Measurements from ENCODE around the gene LMTK2. TPM values are rescaled to one million over a fixed set of nuclear protein-coding genes. Genes with fewer than 3 reads are reported as not detected.

The LMTK2 gene
- total RNA-seq, 2 experiments from 2014 or later = 10.2 TPM

- Mint-ChIP-seq H3K4me1 (ENCODE audit: low read depth) (peaks cover 9% of the 10 kb centered on the region), H3K27ac (no peak overlapping the region), H3K36me3 (ENCODE audit: low read depth) (peaks cover 12% of the 10 kb centered on the region), H3K9me3 (ENCODE audit: insufficient read depth) (no peaks in the 10 kb centered on the region), H3K27me3 (ENCODE audit: low read depth) (no peaks in the 10 kb centered on the region), H3K4me3 (no peak overlapping the region)
- ATAC-seq = no peak
- DNase-seq = no peak
- ChIA-PET CTCF (no interaction called here), POLR2A (interaction anchor here (0.7 kb wide), 1 partner anchor 13 kb away, joined by 3 read pairs; no protein-coding TSS in a partner anchor)
These were observed 115.2 kb downstream of the LMTK2 start for GRCh38 chr7:98221611-98222532.

- Mint-ChIP-seq H3K36me3 (ENCODE audit: low read depth) (peaks cover 12% of the 10 kb centered on the region), H3K27ac (no peak overlapping the region), H3K4me1 (ENCODE audit: low read depth) (peaks cover 9% of the 10 kb centered on the region), H3K9me3 (ENCODE audit: insufficient read depth) (no peaks in the 10 kb centered on the region), H3K27me3 (ENCODE audit: low read depth) (no peaks in the 10 kb centered on the region), H3K4me3 (no peak overlapping the region)
- POLR2A ChIA-PET = interaction anchor here (0.7 kb wide), 1 partner anchor 12 kb away, joined by 3 read pairs; no protein-coding TSS in a partner anchor
- DNase-seq = no peak
- CTCF ChIA-PET = no interaction called here
- no peak for ATAC-seq
These were observed 116.0 kb downstream of the LMTK2 start for GRCh38 chr7:98222533-98223195.

GRCh38 chr7:98223351-98223897 lies 116.8 kb downstream of the LMTK2 start:
- ATAC-seq (no peak), DNase-seq (no peak)
- ChIA-PET POLR2A (no interaction called here), CTCF (no interaction called here)
- Mint-ChIP-seq H3K9me3 (ENCODE audit: insufficient read depth) (no peaks in the 10 kb centered on the region), H3K36me3 (ENCODE audit: low read depth) (peaks cover 14% of the 10 kb centered on the region), H3K27me3 (ENCODE audit: low read depth) (no peaks in the 10 kb centered on the region), H3K27ac (no peak overlapping the region), H3K4me3 (no peak overlapping the region), H3K4me1 (ENCODE audit: low read depth) (peaks cover 5% of the 10 kb centered on the region)

- Mint-ChIP-seq H3K9me3 (ENCODE audit: insufficient read depth) (no peaks in the 10 kb centered on the region), H3K27ac (no peak overlapping the region), H3K27me3 (ENCODE audit: low read depth) (no peaks in the 10 kb centered on the region), H3K36me3 (ENCODE audit: low read depth) (peaks cover 13% of the 10 kb centered on the region), H3K4me3 (no peak overlapping the region), H3K4me1 (ENCODE audit: low read depth) (peaks cover 4% of the 10 kb centered on the region)
- ATAC-seq (no peak), DNase-seq (no peak)
- CTCF ChIA-PET = no interaction called here
- POLR2A ChIA-PET = no interaction called here
These were observed 117.4 kb downstream of the LMTK2 start for GRCh38 chr7:98223898-98224700.

- no peak overlapping the region for H3K4me3 Mint-ChIP-seq
- ChIA-PET POLR2A (no interaction called here), CTCF (no interaction called here)
- DNase-seq (no peak), ATAC-seq (no peak)
- H3K27ac Mint-ChIP-seq = no peak overlapping the region
- H3K9me3 Mint-ChIP-seq (ENCODE audit: insufficient read depth) = no peaks in the 10 kb centered on the region
- no peaks in the 10 kb centered on the region for H3K27me3 Mint-ChIP-seq (ENCODE audit: low read depth)
- peaks cover 12% of the 10 kb centered on the region for H3K36me3 Mint-ChIP-seq (ENCODE audit: low read depth)
- peaks cover 4% of the 10 kb centered on the region for H3K4me1 Mint-ChIP-seq (ENCODE audit: low read depth)
These were observed 118.1 kb downstream of the LMTK2 start for GRCh38 chr7:98224701-98225181.

- Mint-ChIP-seq H3K4me1 (ENCODE audit: low read depth) (peaks cover 4% of the 10 kb centered on the region), H3K36me3 (ENCODE audit: low read depth) (peaks cover 11% of the 10 kb centered on the region), H3K27me3 (ENCODE audit: low read depth) (no peaks in the 10 kb centered on the region), H3K27ac (no peak overlapping the region), H3K9me3 (ENCODE audit: insufficient read depth) (no peaks in the 10 kb centered on the region), H3K4me3 (no peak overlapping the region)
- no peak for DNase-seq
- ATAC-seq = no peak
- CTCF ChIA-PET = no interaction called here
- POLR2A ChIA-PET = interaction anchor here (0.6 kb wide), 1 partner anchor 24 kb away, joined by 3 read pairs; no protein-coding TSS in a partner anchor
These were observed 119.4 kb downstream of the LMTK2 start for GRCh38 chr7:98225913-98226614.

GRCh38 chr7:98227939-98228338 lies 121.3 kb downstream of the LMTK2 start:
- H3K27ac Mint-ChIP-seq = no peak overlapping the region
- DNase-seq = no peak
- no peak for ATAC-seq
- no peak overlapping the region for H3K4me3 Mint-ChIP-seq
- no peaks in the 10 kb centered on the region for H3K9me3 Mint-ChIP-seq (ENCODE audit: insufficient read depth)
- H3K4me1 Mint-ChIP-seq (ENCODE audit: low read depth) = peaks cover 4% of the 10 kb centered on the region
- no peaks in the 10 kb centered on the region for H3K27me3 Mint-ChIP-seq (ENCODE audit: low read depth)
- H3K36me3 Mint-ChIP-seq (ENCODE audit: low read depth) = peaks cover 8% of the 10 kb centered on the region
- CTCF ChIA-PET = no interaction called here
- POLR2A ChIA-PET = no interaction called here

- DNase-seq (no peak), ATAC-seq (no peak)
- peaks cover 4% of the 10 kb centered on the region for H3K4me1 Mint-ChIP-seq (ENCODE audit: low read depth)
- no peak overlapping the region for H3K27ac Mint-ChIP-seq
- no peaks in the 10 kb centered on the region for H3K9me3 Mint-ChIP-seq (ENCODE audit: insufficient read depth)
- ChIA-PET CTCF (no interaction called here), POLR2A (no interaction called here)
- H3K36me3 Mint-ChIP-seq (ENCODE audit: low read depth) = peaks cover 8% of the 10 kb centered on the region
- H3K4me3 Mint-ChIP-seq = no peak overlapping the region
- no peaks in the 10 kb centered on the region for H3K27me3 Mint-ChIP-seq (ENCODE audit: low read depth)
These were observed 122.1 kb downstream of the LMTK2 start for GRCh38 chr7:98228801-98229200.

GRCh38 chr7:98229441-98229840 lies 122.8 kb downstream of the LMTK2 start:
- DNase-seq (no peak), ATAC-seq (no peak)
- no peak overlapping the region for H3K27ac Mint-ChIP-seq
- no peaks in the 10 kb centered on the region for H3K27me3 Mint-ChIP-seq (ENCODE audit: low read depth)
- no peak overlapping the region for H3K4me3 Mint-ChIP-seq
- peaks cover 4% of the 10 kb centered on the region for H3K4me1 Mint-ChIP-seq (ENCODE audit: low read depth)
- POLR2A ChIA-PET = no interaction called here
- CTCF ChIA-PET = no interaction called here
- peaks cover 8% of the 10 kb centered on the region for H3K36me3 Mint-ChIP-seq (ENCODE audit: low read depth)
- no peaks in the 10 kb centered on the region for H3K9me3 Mint-ChIP-seq (ENCODE audit: insufficient read depth)

- ChIA-PET CTCF (no interaction called here), POLR2A (no interaction called here)
- Mint-ChIP-seq H3K9me3 (ENCODE audit: insufficient read depth) (no peaks in the 10 kb centered on the region), H3K27ac (no peak overlapping the region), H3K4me3 (no peak overlapping the region), H3K27me3 (ENCODE audit: low read depth) (no peaks in the 10 kb centered on the region), H3K36me3 (ENCODE audit: low read depth) (peaks cover 10% of the 10 kb centered on the region), H3K4me1 (ENCODE audit: low read depth) (peaks cover 4% of the 10 kb centered on the region)
- ATAC-seq (no peak), DNase-seq (no peak)
These were observed 123.5 kb downstream of the LMTK2 start for GRCh38 chr7:98229991-98230745.
